ENCODE results near the gene CTPS1. TPM values are rescaled to one million over a fixed set of nuclear protein-coding genes. Genes with fewer than 3 reads are reported as not detected.
A peak's percentile ranks its signal among the peaks of the same experiment; 100 is the strongest.

Gene CTPS1
- total and polyA plus RNA-seq, 2 donors (not counting 1 experiment from before 2014, with no cell fraction given) = 12.1 to 26.5 TPM

GRCh38 chr1:41022424-41022823, 42.9 kb downstream of the CTPS1 start:
- Histone ChIP-seq H4K20me1 (ENCODE audit: control insufficient read depth, extremely low read depth, insufficient read depth, low read length) (no peaks in the 10 kb centered on the region), H3K4me3 (replicated peaks in 1 of 4; ENCODE audit: control extremely low read depth in 1 of 4, insufficient read depth in 1 of 4, low read depth in 3 of 4, low read length in 4 of 4) (no peak overlapping the region), H3K36me3 (ENCODE audit: control insufficient read depth, insufficient read depth, low read length) (peaks cover 3% of the 10 kb centered on the region), H3K27me3 (ENCODE audit: control insufficient read depth, insufficient read depth, low read length) (no peaks in the 10 kb centered on the region), H3K79me2 (ENCODE audit: control insufficient read depth, insufficient read depth, low read length) (no peaks in the 10 kb centered on the region), H3K27ac (ENCODE audit: insufficient read depth, low read length) (no peak overlapping the region), H3K9ac (ENCODE audit: insufficient read depth, low read length) (no peak overlapping the region), H2AFZ (ENCODE audit: low read length) (no peak overlapping the region), H3K4me2 (ENCODE audit: extremely low read depth, insufficient read depth, low read length) (no peak overlapping the region), H3K9me3 (ENCODE audit: control insufficient read depth, insufficient read depth, low read depth, low read length) (no peaks in the 10 kb centered on the region), H3K4me1 (ENCODE audit: control insufficient read depth, extremely low read depth, insufficient read depth, low read length) (peaks cover 2% of the 10 kb centered on the region)
- no peak for DNase-seq (ENCODE audit: low read depth in 2 of 2)
- TF ChIP-seq EZH2 (IDR thresholded peaks at IDR 0.05; ENCODE audit: low read length, missing control alignments) (no peak), CTCF (conservative IDR thresholded peaks at IDR 0.05 in 1 of 2, IDR thresholded peaks at IDR 0.05 in 1 of 2; ENCODE audit: low read depth in 1 of 2, low read length in 2 of 2) (no peak)

- H3K79me2 ChIP-seq (ENCODE audit: control insufficient read depth, insufficient read depth, low read length) = no peaks in the 10 kb centered on the region
- H3K4me1 ChIP-seq (ENCODE audit: control insufficient read depth, extremely low read depth, insufficient read depth, low read length) = peaks cover 2% of the 10 kb centered on the region
- no peak overlapping the region for H3K9ac ChIP-seq (ENCODE audit: insufficient read depth, low read length)
- H3K4me2 ChIP-seq (ENCODE audit: extremely low read depth, insufficient read depth, low read length) = no peak overlapping the region
- no peak overlapping the region for H2AFZ ChIP-seq (ENCODE audit: low read length)
- no peak overlapping the region for H3K4me3 ChIP-seq (replicated peaks in 1 of 4; ENCODE audit: control extremely low read depth in 1 of 4, insufficient read depth in 1 of 4, low read depth in 3 of 4, low read length in 4 of 4)
- no peak overlapping the region for H3K27ac ChIP-seq (ENCODE audit: insufficient read depth, low read length)
- no peaks in the 10 kb centered on the region for H4K20me1 ChIP-seq (ENCODE audit: control insufficient read depth, extremely low read depth, insufficient read depth, low read length)
- H3K27me3 ChIP-seq (ENCODE audit: control insufficient read depth, insufficient read depth, low read length) = no peaks in the 10 kb centered on the region
- peaks cover 6% of the 10 kb centered on the region for H3K36me3 ChIP-seq (ENCODE audit: control insufficient read depth, insufficient read depth, low read length)
- no peak for TF ChIP-seq EZH2 (IDR thresholded peaks at IDR 0.05; ENCODE audit: low read length, missing control alignments)
- TF ChIP-seq CTCF (conservative IDR thresholded peaks at IDR 0.05 in 1 of 2, IDR thresholded peaks at IDR 0.05 in 1 of 2; ENCODE audit: low read depth in 1 of 2, low read length in 2 of 2) = peak; percentile 23 to 39
- H3K9me3 ChIP-seq (ENCODE audit: control insufficient read depth, insufficient read depth, low read depth, low read length) = no peaks in the 10 kb centered on the region
- peak in 1 of 2 donors; percentile 20 for DNase-seq (ENCODE audit: low read depth in 2 of 2)
These were observed 43.9 kb downstream of the CTPS1 start for GRCh38 chr1:41023279-41023990.

GRCh38 chr1:41024953-41025352, 45.5 kb downstream of the CTPS1 start:
- H3K27me3 ChIP-seq (ENCODE audit: control insufficient read depth, insufficient read depth, low read length) = no peaks in the 10 kb centered on the region
- no peak overlapping the region for H3K4me2 ChIP-seq (ENCODE audit: extremely low read depth, insufficient read depth, low read length)
- TF ChIP-seq CTCF (conservative IDR thresholded peaks at IDR 0.05 in 1 of 2, IDR thresholded peaks at IDR 0.05 in 1 of 2; ENCODE audit: low read depth in 1 of 2, low read length in 2 of 2) = no peak
- no peak for TF ChIP-seq EZH2 (IDR thresholded peaks at IDR 0.05; ENCODE audit: low read length, missing control alignments)
- H3K9me3 ChIP-seq (ENCODE audit: control insufficient read depth, insufficient read depth, low read depth, low read length) = no peaks in the 10 kb centered on the region
- no peak overlapping the region for H2AFZ ChIP-seq (ENCODE audit: low read length)
- H3K4me3 ChIP-seq (replicated peaks in 1 of 4; ENCODE audit: control extremely low read depth in 1 of 4, insufficient read depth in 1 of 4, low read depth in 3 of 4, low read length in 4 of 4) = no peak overlapping the region
- H3K9ac ChIP-seq (ENCODE audit: insufficient read depth, low read length) = no peak overlapping the region
- no peaks in the 10 kb centered on the region for H3K79me2 ChIP-seq (ENCODE audit: control insufficient read depth, insufficient read depth, low read length)
- no peak overlapping the region for H3K27ac ChIP-seq (ENCODE audit: insufficient read depth, low read length)
- no peaks in the 10 kb centered on the region for H4K20me1 ChIP-seq (ENCODE audit: control insufficient read depth, extremely low read depth, insufficient read depth, low read length)
- DNase-seq (ENCODE audit: low read depth in 2 of 2) = no peak
- peaks cover 4% of the 10 kb centered on the region for H3K36me3 ChIP-seq (ENCODE audit: control insufficient read depth, insufficient read depth, low read length)
- H3K4me1 ChIP-seq (ENCODE audit: control insufficient read depth, extremely low read depth, insufficient read depth, low read length) = peaks cover 2% of the 10 kb centered on the region

All from fibroblast of lung (primary cell).